ENCODE results near the gene TMPRSS11B.

DNA sequence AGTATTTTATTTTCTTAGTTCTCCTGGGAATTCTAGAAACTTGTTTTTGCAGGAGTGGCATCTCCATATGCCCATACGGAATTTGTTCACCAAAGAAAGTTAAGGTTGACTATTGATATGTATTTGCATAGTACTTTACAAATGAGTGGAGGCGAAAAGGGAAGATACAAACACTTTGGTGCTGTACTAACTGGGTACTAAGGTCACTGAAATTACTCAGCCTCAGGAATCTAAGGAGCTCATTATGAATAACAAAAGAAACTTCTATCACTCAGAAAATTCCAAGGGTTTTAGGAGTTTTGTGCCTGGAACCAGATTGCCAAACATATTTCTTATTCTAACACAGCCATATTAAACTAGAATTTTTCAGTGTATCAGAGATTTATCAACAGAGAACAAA, 27.4 kb upstream of the TMPRSS11B start:
- no peak for TF ChIP-seq FOXM1 (IDR thresholded peaks at IDR 0.05; ENCODE audit: borderline replicate concordance)
- TF ChIP-seq ARNT (IDR thresholded peaks at IDR 0.05): no peak
- no peak for TF ChIP-seq FOXK2 (IDR thresholded peaks at IDR 0.05)
- TF ChIP-seq NFRKB (IDR thresholded peaks at IDR 0.05): no peak
- TF ChIP-seq TARDBP (IDR thresholded peaks at IDR 0.05): no peak
- TF ChIP-seq ZNF384 (IDR thresholded peaks at IDR 0.05): no peak
- TF ChIP-seq CTBP1 (IDR thresholded peaks at IDR 0.05; ENCODE audit: borderline replicate concordance): no peak
- TF ChIP-seq ELF4 (IDR thresholded peaks at IDR 0.05): no peak
- TF ChIP-seq LEF1 (IDR thresholded peaks at IDR 0.05; ENCODE audit: borderline replicate concordance): no peak
- TF ChIP-seq BHLHE40 (IDR thresholded peaks at IDR 0.05; ENCODE audit: borderline replicate concordance): no peak
- TF ChIP-seq FOXA1 (IDR thresholded peaks at IDR 0.05): no peak
